Measurements from ENCODE around the gene EPM2AIP1.
A peak's percentile ranks its signal among the peaks of the same experiment; 100 is the strongest.

Gene EPM2AIP1

GRCh38 chr3:36944641-36945270 is 48.2 kb downstream of the EPM2AIP1 start, which contains the start of gene TRANK1:
TSS of gene TRANK1 (minus strand) at chr3:36945054. CDS start at chr3:36944809, 245 bp downstream.
- peak; percentile 71 for DNase-seq

- DNase-seq = peak; percentile 19
Measured at GRCh38 chr3:36944012-36944640, 48.8 kb downstream of the EPM2AIP1 start.

- DNase-seq = no peak
Measured at GRCh38 chr3:36943601-36944000, 49.3 kb downstream of the EPM2AIP1 start.

GRCh38 chr3:36942638-36943248 is 50.2 kb downstream of the EPM2AIP1 start:
- DNase-seq = no peak

- no peak for DNase-seq
Measured at GRCh38 chr3:36941658-36942057, 51.3 kb downstream of the EPM2AIP1 start.

GRCh38 chr3:36941162-36941561 is 51.8 kb downstream of the EPM2AIP1 start:
- DNase-seq = no peak

- no peak for DNase-seq
Measured at GRCh38 chr3:36937492-36937891, 55.4 kb downstream of the EPM2AIP1 start.
